Mesenteric fat pad (tissue), 1 donor: ENCODE measurements around the gene ECE1. TPM values are rescaled to one million over a fixed set of nuclear protein-coding genes. Genes with fewer than 3 reads are reported as not detected.

Source experiments
- DNase-seq: peaks from one replicate; pipeline ENCODE4 v3.0.0-alpha.2; 2020; ENCODE audit warnings: low spot score
- total RNA-seq: library from RNA; stranded (reverse); fragmentation: NEBNext Ultra II Directional; extraction: Animal tissue kit (Norgen Biotek cat#: 25700); gene quantifications from one replicate; pipeline ENCODE4 v1.2.1, GENCODE V29; 2021
- donor health status: DM: yes; HTN: yes; CAD: no.

Gene ECE1
- total RNA-seq, 1 donor from 2014 or later = 156 TPM

GRCh38 chr1:21269461-21270085 is 20.7 kb downstream of the ECE1 start:
- no peak for DNase-seq

GRCh38 chr1:21268281-21269239 is 21.7 kb downstream of the ECE1 start:
- no peak for DNase-seq

GRCh38 chr1:21267191-21268077 is 22.8 kb downstream of the ECE1 start:
- DNase-seq = no peak

- no peak for DNase-seq
These were observed 24.0 kb downstream of the ECE1 start for GRCh38 chr1:21266119-21266774.

DNA sequence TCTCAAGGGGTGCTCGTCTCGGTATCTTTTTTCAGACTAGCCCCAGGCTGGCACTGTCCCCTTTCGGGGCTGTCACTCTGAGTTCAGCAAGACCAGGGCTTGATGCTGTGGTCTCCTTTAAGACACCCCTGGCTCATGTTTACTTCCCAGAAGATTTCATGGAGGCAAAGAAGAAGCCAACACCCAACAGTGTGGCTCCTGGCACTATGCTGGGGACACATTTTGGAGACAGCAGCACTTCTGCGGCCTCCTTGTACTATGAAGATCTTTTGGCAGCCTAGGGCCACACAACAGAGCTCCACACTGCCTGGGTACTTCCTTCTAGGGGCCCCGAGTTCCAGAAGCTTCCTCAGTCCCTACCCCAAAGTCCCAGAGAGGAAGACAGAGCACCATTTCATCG is 24.6 kb downstream of the ECE1 start:
- DNase-seq = no peak

GRCh38 chr1:21264898-21265297 is 25.4 kb downstream of the ECE1 start:
- no peak for DNase-seq

DNA sequence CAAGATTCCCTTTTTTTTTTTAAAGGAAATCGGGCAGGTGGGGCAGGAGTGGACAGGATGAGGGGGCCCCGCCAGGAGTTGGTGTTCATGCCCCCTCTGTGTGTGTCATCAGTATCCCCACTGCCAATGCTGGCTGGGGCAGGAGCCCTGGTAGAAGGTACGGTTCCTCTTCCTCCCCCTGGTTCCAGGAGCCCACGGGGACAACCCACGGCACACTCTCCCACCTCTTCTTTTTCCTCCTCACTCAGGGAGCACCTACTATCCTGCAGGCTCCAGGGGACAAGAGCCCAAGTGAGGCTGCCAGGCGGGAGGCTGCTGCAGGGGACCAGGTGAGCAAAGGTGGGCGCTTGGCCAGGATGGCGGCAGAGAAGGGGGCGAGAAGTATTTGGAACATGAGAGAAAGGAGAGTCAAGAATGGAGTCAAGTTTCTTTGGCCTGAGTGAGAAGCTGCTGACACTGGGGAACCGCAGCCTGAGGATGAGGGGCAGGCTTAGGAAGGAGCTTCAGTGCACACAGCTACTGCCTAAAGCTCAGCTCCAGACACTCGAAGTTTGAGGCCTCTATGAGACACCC is 26.5 kb downstream of the ECE1 start:
- DNase-seq = no peak

GRCh38 chr1:21263052-21263429 is 27.2 kb downstream of the ECE1 start:
- no peak for DNase-seq

DNA sequence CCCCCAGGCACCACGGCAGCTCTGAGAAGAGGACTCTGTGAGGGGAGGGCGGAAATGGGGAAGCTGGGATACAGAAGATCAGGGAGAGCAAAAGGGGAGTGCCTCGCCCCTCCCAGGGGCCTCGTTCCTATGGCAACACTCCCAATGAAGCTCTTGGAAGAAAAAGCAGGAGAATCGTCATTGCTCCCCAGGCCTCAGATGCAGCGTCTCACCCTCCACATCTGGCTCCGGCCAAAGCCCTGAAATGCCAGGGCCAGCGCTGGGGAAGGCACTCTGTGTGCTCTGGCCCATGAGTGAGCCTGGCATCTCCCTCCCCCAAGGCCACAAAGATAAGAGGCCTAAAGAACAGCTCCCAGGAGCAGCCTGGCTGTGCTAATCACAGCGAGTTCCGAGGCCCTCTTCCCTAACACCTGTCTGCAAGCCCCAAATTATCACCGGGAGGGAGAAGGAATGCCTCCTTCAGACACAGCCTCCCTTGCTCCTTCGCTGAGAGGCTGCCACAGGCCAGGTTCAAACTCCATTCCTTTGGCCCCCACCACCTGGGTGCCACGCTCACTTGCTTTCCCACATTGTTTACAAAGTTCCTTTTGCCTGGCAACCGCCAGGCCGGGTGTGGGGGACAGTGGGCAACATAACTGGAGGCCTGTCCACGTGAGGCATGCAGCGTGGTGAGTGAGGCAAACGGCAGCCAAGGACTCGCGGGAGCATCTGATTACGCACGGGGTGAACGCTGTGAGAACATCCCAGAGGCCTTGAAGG is 27.8 kb downstream of the ECE1 start:
- DNase-seq = no peak

DNA sequence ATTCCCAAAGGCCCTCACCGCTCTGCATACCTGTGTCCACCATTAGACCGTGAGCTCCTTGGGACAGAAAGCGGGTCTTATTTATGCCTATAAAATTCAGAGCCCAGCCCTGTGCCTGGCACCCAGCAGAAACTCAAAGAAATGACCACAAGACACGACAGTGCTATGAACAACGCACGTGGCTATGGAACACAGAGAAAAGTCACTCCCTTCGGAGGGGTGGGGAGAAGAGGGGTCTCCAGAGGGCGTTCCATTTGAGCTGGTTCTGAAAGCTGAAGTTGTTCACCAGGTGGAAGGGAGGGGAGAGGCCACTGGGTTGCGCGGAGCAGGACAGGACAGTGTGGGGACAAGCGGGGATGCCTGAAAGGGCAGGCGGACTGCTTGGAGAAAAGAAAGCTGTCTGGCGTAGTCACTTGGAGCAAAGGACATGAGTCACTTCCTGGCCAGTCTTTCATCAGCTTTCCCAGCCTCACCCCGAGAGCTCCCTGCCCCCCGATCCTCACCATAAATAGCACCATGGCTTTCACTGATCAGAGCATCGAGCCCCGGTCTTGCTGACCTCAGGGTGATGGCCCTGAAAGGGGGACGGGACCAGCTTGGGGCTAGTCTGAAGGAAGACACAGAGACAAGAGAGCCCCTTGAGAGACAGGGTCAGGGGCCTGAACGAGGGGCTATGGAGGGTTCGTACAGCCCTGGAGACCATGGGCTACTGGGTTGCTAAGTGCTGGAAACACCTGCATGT is 28.5 kb downstream of the ECE1 start:
- DNase-seq = no peak

- DNase-seq = no peak
These were observed 29.7 kb downstream of the ECE1 start for GRCh38 chr1:21260405-21261125.

- no peak for DNase-seq
These were observed 30.8 kb downstream of the ECE1 start for GRCh38 chr1:21259316-21260076.

DNA sequence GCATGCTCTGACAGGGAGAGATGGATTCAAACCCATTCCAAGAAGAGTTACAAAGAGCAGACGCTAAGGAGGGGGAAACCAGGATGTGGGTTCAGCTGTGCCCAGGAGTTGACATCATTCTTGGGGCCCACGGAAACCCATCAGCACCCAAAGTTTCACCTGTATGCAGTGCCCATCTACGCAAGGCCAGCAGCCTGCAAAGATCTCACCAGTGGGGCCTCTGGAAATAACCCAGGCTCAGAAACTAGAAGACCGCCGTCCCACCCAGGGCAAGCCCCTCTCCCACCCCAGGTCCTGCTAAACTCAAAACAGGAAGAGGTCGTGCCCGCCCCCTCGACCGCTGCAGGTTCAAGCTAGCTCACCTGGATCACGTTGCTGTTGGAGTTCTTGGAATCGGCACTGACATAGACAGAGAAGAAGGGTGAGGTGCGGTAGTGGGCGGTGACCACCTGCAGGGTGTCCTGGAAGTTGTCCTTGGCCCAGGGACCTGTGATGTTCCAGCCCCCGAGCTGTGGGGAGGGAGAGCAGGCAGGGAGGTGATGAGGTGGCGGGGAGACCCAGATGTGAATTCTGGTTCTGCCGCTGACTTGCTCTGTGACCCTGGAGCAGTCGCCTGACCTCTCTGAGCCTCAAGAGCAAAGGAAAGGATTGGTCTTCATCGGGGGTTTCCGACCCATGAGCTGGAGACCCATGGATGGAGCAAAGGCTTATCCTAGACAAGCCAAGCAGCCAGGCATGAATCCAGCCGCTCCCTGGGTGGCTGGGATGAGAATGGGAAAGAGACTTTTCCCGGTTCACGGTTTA is 31.7 kb downstream of the ECE1 start:
- no peak for DNase-seq

- no peak for DNase-seq
These were observed 32.7 kb downstream of the ECE1 start for GRCh38 chr1:21257431-21258135.

GRCh38 chr1:21256776-21257175 is 33.5 kb downstream of the ECE1 start:
- no peak for DNase-seq

GRCh38 chr1:21255943-21256320 is 34.3 kb downstream of the ECE1 start:
- DNase-seq = no peak
